Calu3 (cell line): ENCODE data around the gene MLXIP. TPM values are rescaled to one million over a fixed set of nuclear protein-coding genes. Genes with fewer than 3 reads are reported as not detected.

Experiments
- BruUV-seq: library from RNA; stranded (reverse); fragments of 400-500 nt; replicated peaks from 2 replicates; lab custom pipeline; 2021; lab: Mats Ljungman, UMichigan
- CTCF ChIA-PET: fragments of 300-600 bp; sonication (Branson Sonifier 250); formaldehyde crosslinking; loops from one replicate; lab custom pipeline; 2022; ENCODE audit warnings: antibody characterized with exemption; lab: Charles Lee
- DNase-seq: peaks from one replicate; pipeline ENCODE4 v3.0.0; 2022
- H3K27ac Mint-ChIP-seq: one replicate; pipeline ENCODE4 v1.8.0; 2022; ENCODE audit warnings: mixed read lengths; ENCODE audit not compliant: unreplicated experiment
- H3K27me3 Mint-ChIP-seq: one replicate; pipeline ENCODE4 v1.8.0; 2022; ENCODE audit warnings: mixed read lengths; ENCODE audit not compliant: unreplicated experiment
- H3K36me3 Mint-ChIP-seq: one replicate; pipeline ENCODE4 v1.8.0; 2022; ENCODE audit warnings: mild to moderate bottlenecking, moderate library complexity, mixed read lengths; ENCODE audit not compliant: insufficient read depth, unreplicated experiment
- H3K4me1 Mint-ChIP-seq: one replicate; pipeline ENCODE4 v1.8.0; 2022; ENCODE audit warnings: mild to moderate bottlenecking, low read depth, mixed read lengths; ENCODE audit not compliant: unreplicated experiment
- H3K4me3 Mint-ChIP-seq: one replicate; pipeline ENCODE4 v1.8.0; 2022; ENCODE audit warnings: mild to moderate bottlenecking, low read depth, moderate library complexity, mixed read lengths; ENCODE audit not compliant: unreplicated experiment
- H3K9me3 Mint-ChIP-seq: one replicate; pipeline ENCODE4 v1.8.0; 2022; ENCODE audit warnings: low read depth, mixed read lengths; ENCODE audit not compliant: unreplicated experiment
- CTCF ChIP-seq: fragments of 200-600 bp; IDR thresholded peaks from one replicate; pipeline ENCODE4 v1.8.0; 2022; ENCODE audit warnings: antibody characterized with exemption; ENCODE audit not compliant: unreplicated experiment
- intact Hi-C: fragments of 100-400 bp; cut with micrococcal nuclease; formaldehyde crosslinking; loops from one replicate; pipeline ENCODE4 v1.10.0; 2022; ENCODE audit not compliant: unreplicated experiment
- total RNA-seq: library from RNA; stranded (reverse); gene quantifications from 2 replicates; pipeline ENCODE4 v1.2.3, GENCODE V29; 2022

MLXIP gene
- total RNA-seq, 1 experiment from 2014 or later = 55.3 TPM

DNA sequence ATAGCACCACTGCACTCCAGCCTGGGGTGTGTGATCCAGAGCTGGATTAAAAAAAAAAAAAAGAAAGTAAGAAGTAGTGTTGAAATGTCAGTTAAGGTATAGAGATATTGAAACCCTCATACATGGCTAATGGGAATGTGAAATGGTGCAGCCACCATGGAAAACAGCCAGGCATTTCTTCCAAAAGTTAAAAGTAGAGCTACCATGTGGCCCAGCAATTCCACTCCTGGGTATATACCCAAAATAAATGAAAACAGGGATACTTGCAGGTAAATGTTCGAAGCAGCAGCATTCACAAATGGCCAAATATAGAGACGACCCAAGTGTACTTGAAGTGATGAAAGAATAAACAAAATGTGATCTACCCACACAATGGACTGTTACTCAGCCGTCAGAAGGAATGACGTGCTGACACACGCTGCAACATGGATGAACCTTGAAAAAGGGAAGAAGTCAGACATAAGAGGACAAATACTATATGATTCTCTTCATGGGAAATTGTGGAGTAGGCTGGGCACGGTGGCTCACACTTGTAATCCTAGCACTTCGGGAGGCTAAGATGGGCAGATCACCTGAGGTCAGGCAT, 80.2 kb downstream of the MLXIP start:
- no peak for TF ChIP-seq CTCF
- BruUV-seq = no TSS peak
- intact Hi-C loops = no loop called here
- Mint-ChIP-seq H3K27ac (no peak overlapping the region), H3K4me3 (no peak overlapping the region), H3K36me3 (no peaks in the 10 kb centered on the region), H3K9me3 (no peaks in the 10 kb centered on the region), H3K4me1 (no peaks in the 10 kb centered on the region), H3K27me3 (peaks cover 26% of the 10 kb centered on the region)
- CTCF ChIA-PET = no interaction called here
- DNase-seq = no peak

- TF ChIP-seq CTCF = no peak
- intact Hi-C loops = no loop called here
- H3K36me3 Mint-ChIP-seq = no peaks in the 10 kb centered on the region
- H3K27ac Mint-ChIP-seq = no peak overlapping the region
- no peak for DNase-seq
- peaks cover 31% of the 10 kb centered on the region for H3K27me3 Mint-ChIP-seq
- BruUV-seq = no TSS peak
- CTCF ChIA-PET = no interaction called here
- no peaks in the 10 kb centered on the region for H3K9me3 Mint-ChIP-seq
- no peaks in the 10 kb centered on the region for H3K4me1 Mint-ChIP-seq
- no peak overlapping the region for H3K4me3 Mint-ChIP-seq
Observed at GRCh38 chr12:122159882-122160281, 81.3 kb downstream of the MLXIP start.

- intact Hi-C loops = no loop called here
- CTCF ChIA-PET = no interaction called here
Observed at GRCh38 chr12:122160761-122161160, 82.2 kb downstream of the MLXIP start.

DNA sequence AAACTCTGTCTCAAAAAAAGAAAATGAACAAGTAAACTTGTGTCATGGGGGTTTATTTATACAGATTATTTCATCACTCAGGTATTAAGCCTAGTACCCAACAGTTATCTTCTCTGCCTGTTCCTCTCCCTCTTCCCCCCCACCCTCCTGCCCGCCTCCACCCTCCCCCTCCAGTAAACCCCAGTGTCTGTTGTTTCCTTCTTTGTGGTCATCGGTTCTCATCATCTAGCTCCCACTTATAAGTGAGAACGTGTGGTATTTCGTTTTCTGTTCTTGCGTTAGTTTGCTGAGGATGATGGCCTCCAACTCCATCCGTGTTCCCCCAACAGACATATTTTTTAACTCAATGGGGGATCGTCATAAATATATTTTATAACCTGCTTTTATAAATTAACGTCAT, 83.1 kb downstream of the MLXIP start:
- Mint-ChIP-seq H3K9me3 (no peaks in the 10 kb centered on the region), H3K27ac (no peak overlapping the region), H3K27me3 (peaks cover 27% of the 10 kb centered on the region), H3K36me3 (no peaks in the 10 kb centered on the region), H3K4me3 (no peak overlapping the region), H3K4me1 (no peaks in the 10 kb centered on the region)
- DNase-seq = no peak
- CTCF ChIA-PET = no interaction called here
- intact Hi-C loops = no loop called here
- BruUV-seq = no TSS peak
- no peak for TF ChIP-seq CTCF

More at GRCh38 chr12:122160761-122161160, 82.2 kb downstream of the MLXIP start:
- Mint-ChIP-seq H3K9me3 (no peaks in the 10 kb centered on the region), H3K27me3 (peaks cover 32% of the 10 kb centered on the region), H3K36me3 (no peaks in the 10 kb centered on the region), H3K27ac (no peak overlapping the region), H3K4me1 (no peaks in the 10 kb centered on the region), H3K4me3 (no peak overlapping the region)
- no peak for TF ChIP-seq CTCF
- no peak for DNase-seq
- no TSS peak for BruUV-seq
